HG03139 (cell line): ENCODE data around the gene SPATA1.
"Not testable (repeated sequence)": the region's sequence is repeated elsewhere in the genome, so short reads cannot be mapped to it uniquely, and the experiment has no call there.

Source experiments
- ATAC-seq: cut with Tn5 transposase; IDR thresholded peaks from one replicate; pipeline ENCODE4 v1.9.1; 2021; ENCODE audit not compliant: unreplicated experiment

SPATA1 gene

DNA sequence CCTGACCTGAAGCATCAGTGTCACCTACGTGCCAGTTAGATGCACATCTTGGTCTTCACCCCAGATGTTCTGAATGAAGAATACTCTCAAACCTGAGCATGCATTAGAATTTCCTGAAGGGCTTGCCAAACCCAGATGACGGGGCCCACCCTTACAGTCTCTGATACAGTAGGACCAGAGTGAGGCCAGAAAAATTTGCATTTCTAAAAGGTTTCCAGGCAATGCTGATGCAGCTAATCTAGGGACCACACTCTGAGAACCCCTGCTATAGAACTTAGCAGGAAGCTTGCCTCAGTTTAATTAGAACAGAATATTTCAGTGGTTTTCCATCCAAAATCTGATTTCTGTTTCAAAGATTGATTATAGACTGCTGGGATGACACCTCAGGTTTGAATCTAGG is 77.9 kb downstream of the SPATA1 start:
- ATAC-seq = no peak

DNA sequence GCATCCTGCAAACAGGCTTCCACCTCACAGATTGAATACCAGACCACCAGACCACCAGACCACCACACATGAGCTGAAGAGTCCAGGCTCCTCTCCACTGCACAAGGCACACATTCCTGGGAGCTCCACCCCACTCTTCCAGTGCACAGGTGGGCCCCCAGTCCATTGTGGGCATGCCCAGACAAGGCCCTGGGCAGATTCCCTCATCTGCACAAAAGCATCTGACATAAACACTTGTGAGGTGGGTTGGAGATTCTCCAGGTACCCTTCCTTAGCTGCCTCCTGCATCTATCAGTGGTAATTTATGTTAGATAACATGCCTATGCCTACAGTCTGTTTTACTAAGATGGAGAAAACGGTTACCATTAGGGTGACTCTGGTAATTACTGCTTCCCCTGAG is 79.6 kb downstream of the SPATA1 start:
- no peak for ATAC-seq

DNA sequence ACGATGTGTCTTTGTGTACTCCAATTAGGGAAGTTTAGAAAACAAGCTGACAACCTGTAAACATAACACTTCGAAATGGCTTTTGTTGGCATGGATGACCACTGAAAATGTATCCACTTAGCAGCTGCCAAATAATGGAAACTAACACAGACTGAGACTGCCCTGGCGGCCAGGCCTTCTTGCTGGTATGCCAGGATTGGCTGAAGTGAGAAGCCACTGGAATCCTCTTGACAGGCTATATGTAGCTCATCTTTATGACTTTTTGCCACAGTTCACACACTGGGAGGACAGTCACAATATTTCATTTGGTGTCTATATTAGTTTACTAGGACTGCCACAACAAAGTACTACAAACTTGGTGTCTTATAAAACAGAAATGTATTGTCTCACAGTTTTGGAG is 80.9 kb downstream of the SPATA1 start:
- ATAC-seq = no peak

DNA sequence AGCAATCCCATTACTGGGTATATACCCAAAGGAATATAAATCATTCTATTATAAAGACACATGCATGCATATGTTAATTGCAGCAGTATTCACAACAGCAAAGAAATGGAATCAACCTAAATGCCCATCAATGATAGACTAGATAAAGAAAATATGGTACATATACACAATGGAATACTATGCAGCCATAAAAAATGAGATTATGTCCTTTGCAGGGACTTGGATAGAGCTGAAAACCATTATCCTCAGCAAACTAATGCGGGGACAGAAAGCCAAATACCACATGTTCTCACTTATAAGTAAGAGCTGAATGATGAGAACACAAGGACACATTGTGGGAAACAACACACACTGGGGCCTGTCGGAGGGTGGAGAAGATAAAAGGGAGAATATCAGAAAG is 88.8 kb downstream of the SPATA1 start:
- not testable (repeated sequence) for ATAC-seq

DNA sequence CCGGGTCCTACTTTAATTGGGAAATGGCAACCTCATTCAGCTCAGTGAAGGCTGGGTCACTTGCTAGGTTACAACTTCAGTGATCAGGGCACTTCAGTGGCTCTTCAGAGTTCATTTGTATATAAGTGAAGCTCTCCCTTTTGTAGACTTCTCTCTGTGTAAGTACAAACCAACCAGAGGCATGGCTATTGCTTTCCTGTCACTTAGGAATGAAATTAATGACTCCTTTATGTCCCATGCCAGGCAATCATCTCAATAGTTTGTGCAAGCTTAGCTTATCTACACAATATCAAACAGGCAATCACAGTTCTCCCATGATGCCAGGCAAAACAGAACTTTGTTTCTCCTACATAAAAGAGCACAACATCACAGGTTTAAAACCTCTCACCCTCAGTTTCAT is 90.8 kb downstream of the SPATA1 start:
- no peak for ATAC-seq

DNA sequence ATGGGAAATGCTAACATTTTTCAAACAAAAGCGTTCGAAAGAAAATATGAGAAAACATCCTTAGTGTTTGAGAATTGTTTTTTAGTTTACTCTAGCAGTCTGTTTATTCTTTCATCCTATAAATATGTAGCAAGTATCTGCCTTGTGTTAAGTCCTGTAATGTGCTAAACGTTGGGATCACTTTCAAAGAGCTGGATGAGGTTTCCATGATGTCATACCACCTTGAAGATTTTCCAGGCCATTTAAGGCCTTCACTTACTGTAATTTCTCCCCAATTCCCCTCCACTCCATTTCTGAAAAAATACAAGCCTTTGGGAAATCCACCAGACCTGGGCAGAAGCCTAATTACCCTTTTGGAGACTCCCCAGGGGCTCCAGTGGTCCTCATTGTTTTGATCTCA is 92.2 kb downstream of the SPATA1 start:
- ATAC-seq = no peak

DNA sequence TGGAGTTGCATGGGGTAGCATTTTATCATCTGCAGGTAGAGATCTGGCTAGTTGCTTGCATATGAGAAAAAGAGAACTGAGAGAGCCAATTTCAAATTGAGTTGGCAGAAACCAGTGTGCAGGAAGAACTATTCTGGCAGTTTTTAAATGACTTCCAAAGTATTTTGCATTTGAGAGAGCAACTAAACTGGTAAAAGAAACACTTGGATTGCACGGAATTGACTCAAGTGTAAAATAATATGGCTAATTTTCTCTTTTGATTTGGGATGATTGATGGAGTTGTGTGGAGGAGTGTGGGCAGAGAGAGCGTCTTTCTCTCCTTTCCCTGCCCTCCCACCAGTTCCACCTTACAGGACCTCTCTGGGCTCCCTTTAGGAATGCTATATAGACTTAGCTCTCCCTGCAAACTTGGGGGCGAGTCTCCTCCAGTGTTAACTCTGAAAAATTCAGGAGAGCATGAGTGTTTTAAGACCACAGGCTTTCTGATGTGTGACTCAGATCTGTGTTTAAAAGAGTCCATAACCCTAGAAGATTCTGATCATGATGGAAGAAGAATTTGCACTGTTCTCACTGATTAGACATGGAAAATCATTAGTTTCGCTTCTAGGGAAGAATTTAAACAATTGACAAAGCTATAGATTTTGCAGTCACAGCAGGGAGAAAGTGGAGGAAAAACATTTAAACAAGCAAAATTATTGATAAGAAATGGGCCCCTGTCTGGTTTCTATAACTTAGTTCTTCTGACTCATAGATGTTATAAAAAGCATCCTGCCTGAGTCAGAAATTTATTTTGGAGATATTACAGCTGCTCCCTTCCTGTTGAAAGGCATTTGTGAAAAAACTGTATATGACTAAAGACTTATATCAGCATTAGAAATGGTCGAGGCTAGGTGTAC is 92.9 kb downstream of the SPATA1 start:
- ATAC-seq = peak; percentile 71

DNA sequence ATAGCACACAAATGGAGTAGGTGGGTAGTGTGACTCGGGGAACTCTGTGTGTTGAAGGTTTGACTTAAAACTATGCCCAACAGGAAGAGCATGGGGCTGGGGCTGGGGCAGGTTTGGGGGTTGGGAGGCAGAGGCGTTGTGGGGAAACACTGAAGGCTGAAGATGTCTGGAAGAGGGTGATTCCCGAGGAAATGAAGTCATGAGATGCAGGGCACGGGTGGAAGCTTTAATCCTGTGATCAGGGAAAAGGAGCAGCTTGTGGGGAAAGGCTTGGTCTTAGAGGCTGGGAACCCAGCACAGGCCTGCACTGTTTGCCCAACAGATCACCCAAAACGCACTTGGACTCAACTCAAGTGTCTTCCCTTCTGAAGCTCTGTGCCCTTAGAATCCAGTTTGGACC is 94.6 kb downstream of the SPATA1 start:
- ATAC-seq = no peak

DNA sequence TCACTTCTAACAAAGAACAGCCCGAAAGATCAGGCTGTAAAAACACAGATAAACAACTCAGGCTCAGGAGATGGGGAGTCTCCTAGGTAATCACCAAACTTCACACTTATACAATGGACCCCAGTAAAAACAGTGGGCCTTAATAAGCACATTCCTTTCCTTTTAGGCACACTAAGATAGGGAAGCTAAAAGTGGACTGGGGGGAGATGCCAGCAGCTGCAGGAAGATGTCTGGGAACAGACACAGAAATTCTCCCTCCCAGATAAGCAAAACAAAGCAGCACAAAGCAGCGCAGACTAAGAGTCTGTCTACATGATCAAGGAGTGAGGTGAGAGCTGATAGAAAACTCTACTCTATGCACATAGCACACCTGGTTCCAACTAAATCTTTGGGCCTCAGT is 97.0 kb downstream of the SPATA1 start:
- ATAC-seq = no peak

DNA sequence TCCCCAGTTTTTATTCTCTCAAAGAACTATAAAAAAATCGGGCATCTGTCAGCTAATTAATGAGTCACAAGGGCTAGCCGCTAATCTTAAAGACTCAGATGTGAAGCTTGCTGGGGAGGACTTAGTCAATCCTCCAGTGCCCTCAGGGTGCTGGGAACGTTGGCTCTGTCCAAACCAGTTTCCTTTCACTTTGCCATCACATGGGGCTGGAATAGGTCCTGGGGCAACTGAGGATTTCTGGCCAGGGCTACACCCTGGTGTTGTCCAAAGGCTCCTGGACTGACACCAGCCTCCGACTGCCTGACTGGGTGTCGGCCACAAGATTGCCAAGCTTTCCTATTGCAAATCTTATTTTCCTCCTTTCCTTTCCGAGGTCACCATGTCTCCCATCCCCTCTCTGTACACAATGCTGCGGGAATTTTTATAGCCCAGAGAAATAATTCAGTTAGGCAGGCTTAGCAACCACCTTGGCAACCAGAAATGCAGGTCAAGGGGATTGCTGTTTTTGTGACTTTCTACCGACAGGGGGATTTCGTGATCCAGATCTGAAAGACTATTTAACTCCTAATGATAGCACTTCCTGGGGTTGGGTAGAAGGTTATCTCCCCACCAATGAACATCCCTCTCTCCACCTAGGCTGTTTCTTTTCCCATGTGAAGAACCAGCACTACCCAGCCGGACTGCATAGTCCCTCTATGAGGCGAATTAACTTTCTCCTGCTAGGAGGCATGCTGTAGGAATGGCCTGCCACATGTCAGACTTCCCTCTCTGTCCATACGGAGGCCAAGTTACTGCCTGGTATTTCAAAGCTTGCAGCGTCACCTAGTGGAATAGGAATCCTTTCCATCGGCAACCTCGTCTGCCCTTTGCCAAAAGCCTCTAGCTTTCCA is 98.0 kb downstream of the SPATA1 start:
- ATAC-seq = no peak

DNA sequence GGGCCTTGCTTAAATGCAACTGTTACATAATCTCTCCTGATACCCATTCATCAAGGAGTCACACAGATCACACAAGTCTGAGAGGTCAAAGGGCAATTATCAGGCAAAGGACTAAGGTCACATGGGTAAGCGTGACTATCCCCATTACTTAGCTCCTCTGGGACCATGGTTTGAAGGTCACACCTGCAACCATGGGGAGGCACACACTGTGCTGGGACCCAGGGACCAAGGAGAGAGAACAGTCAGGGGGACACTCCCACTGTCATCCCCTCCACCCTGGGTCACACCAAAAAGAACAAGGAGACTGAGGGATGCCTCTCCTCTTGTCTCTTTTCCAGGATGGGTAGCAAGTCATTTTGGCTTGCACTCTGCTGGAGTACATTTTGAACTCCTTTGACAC is 99.0 kb downstream of the SPATA1 start:
- ATAC-seq = no peak

DNA sequence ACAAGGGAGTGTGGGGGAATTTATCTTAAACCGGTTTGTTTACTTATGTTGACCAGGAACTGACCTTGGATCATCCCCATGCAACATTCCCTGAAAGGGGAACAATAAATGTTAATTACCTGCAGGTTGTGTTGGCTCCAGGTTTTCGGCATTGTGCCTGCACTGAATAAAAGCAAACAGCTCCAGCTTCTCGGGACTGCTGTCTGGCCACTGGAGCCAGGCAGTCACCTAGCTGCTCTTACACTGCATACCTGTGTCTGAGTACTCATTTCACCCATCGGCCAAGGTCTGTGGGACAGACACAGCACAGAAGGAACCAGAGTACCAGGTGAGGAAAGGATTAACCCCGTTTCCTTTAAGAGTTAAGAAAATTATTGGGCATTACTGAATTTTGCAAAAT is 100.8 kb downstream of the SPATA1 start:
- ATAC-seq = no peak

DNA sequence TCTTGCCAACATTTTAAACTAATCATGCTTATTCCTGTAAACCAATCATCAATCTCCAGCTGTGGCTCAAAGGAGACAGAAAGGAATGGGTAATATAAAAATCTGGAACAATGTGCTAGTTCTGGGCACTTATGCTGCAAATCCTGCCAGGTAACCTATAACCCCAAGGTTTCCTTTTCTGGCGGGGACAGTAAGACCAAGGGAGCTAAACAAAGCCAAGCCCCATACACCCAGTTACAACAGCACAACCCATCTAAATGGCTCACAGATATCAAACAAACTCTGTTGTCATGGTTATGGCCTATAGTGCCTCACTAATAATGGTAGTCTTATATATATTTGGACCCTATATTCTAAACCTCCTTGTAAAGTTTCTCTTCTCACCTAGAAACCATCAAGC is 104.9 kb downstream of the SPATA1 start:
- ATAC-seq = no peak

DNA sequence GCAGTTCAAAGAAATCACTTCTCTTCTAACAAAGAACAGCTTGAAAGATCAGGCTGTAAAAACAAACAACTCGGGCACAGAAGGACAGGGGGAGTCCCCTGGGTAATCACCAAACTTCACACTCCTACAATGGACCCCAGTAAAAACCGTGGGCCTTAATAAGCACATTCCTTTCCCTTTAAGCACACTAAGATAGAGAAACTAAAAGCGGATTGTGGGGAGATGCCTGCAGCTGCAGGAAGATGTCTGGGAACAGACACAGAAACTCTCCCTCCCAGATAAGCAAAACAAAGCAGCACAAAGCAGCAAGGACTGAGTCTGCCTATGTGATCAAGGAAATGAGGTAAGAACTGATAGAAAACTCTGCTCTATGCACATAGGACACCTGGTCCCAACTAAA is 105.6 kb downstream of the SPATA1 start:
- ATAC-seq = no peak

DNA sequence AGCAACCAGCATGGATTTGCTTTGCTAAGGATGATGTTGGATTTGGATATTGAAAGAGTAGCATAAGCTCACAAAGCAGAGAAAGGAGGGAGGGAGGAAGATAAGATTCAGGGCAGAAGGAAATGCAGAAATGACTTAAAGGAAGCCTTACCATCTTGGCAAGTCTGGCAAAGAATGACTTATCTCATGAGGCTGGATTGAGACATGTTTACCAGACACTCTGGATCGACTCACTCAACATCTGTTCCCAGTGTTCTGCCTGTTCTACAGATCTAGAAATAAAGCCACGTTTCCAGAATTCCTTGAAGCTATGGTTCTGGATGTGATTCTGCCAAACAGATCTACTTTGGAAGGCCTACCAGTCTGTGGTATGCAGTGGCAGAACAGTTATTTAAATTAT is 106.8 kb downstream of the SPATA1 start:
- ATAC-seq = no peak

DNA sequence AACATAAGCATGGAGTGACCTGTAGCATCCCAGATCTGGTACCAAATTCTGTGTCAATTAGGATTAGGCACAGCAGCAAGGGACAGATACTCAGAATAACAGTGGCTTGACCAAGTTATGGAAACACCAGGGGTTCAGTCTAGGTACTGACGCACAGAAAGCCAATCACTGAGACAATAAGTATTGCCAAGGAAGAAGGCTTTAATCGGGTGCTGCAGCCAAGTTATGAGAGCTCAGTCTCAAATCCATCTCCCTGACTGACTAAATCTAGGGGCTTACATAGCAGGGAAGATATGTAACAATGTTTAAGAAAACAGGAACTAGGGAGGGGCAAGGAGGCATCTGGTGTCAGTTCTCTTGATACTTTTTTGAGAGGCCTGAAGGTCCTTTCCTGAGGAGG is 107.7 kb downstream of the SPATA1 start:
- no peak for ATAC-seq

DNA sequence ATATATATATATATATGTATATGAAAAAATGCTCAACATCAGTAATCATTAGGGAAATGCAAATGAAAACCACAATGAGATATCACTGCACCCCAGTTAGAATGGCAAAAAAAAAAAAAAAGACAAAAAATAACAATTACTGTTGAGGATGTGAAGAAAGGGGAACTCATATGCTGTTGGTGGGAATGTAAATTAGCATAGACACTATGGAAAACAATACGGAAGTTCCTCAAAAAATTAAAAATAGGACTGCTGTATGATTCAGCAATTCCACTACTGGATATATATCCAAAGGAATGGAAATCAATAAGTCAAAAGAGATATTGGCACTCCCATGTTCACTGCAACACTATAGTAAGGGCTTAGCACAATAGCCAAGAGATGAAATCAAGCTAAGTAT is 109.6 kb downstream of the SPATA1 start:
- ATAC-seq = no peak
